Suppressor macrophage treated with lipopolysaccharide for 1 hour (primary cell): Measurements from ENCODE around the gene RNU6-9.

Experiments
- DNase-seq, 3 donors: peaks; one replicate each; pipeline ENCODE4 v3.0.0-alpha.2; 2020 to 2022

The RNU6-9 gene

GRCh38 chr19:899336-900042, 6.2 kb downstream of the RNU6-9 start:
- no peak for DNase-seq

DNA sequence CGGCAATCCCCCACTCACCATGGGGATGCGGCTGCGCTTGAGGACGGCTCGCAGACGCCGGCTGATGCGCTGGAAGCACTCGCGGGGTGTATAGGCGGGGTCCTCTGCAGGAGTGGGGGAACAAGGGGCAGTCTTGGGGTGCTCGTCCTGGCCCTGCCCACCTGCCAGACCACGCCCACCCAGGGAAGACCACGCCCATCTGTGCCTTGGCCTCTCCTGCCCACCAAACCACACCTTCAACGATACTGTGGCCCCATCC, 6.7 kb downstream of the RNU6-9 start:
- no peak for DNase-seq

DNA sequence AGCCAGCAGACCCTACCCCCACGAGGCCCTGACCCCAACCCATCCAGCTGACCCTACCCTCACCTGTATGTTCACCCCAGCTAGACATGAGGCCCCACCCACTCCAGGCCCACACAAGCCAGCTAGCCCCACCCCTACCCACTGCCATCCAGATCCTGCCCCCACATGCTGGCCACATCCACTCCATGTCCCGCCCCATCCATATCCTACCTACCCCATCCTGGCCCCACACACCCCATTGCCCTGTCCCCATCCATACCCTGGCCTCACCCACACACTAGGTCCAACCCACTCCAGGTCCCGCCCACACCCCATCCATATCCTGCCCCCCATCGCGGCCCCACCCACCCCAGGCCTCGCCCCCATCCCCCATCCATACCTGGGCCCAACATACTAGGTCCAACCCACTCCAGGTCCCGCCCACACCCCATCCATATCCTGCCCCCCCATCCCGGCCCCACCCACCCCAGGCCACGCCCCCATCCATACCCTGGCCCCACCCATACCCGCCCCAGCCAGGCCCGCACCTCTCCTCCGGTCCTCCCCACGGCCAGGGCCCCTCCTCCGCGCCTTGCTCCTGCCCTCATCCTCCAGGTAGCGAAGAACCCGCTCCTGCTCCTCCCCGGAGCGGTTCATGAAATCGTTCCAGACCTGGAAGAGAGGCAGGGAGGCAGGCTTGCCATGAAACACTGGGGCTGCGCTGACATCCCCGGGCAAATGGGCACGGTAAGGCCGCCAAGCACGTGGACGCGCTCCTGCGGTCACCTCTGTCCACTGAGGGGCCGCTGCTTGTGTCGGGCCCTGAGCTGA, 7.2 kb downstream of the RNU6-9 start:
- peak in 1 of 3 donors; percentile 41 for DNase-seq

DNA sequence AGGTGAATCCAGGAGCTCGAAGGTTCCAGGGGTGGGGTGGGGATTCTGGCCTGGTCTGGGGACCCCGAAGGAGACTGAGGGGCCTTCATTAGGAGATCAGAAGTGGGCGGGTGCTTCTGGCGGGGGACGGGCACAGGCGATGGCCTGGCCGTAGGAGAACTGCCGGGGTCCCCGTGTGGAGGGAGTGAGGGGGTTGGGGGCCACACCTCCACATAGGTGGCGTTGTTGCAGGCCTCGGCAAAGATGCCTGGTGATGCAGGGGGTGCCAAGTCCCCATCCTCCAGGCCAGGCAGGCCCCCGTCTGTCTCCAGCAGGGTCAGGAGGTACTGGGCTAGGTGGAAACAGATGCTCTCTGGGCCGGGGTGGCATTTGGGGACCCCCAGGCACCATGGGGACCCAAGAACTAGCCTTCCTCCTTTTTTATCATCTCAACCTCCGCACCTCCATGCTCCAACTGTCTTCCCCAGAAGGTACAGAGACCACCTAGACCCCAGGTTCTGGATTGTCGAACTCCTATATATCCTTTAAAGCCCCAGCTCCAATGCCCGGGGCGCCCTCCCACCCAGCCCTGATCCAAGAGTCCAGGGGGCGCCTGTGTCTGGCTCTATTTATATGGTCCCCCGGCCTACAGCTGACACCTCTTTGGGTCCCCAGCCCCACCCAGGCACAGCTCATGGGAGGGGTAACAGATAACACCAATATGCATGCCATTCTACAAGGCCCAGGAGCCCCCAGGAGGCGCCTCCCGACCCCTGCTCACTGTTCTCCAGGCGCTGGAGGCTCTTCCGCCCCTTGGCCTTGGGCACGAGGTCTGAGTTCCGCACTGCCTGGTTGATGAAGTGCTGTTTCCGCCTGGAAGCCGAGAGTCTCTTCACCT, 8.2 kb downstream of the RNU6-9 start:
- no peak for DNase-seq

- no peak for DNase-seq
Observed at GRCh38 chr19:902093-902370, 8.7 kb downstream of the RNU6-9 start.

DNA sequence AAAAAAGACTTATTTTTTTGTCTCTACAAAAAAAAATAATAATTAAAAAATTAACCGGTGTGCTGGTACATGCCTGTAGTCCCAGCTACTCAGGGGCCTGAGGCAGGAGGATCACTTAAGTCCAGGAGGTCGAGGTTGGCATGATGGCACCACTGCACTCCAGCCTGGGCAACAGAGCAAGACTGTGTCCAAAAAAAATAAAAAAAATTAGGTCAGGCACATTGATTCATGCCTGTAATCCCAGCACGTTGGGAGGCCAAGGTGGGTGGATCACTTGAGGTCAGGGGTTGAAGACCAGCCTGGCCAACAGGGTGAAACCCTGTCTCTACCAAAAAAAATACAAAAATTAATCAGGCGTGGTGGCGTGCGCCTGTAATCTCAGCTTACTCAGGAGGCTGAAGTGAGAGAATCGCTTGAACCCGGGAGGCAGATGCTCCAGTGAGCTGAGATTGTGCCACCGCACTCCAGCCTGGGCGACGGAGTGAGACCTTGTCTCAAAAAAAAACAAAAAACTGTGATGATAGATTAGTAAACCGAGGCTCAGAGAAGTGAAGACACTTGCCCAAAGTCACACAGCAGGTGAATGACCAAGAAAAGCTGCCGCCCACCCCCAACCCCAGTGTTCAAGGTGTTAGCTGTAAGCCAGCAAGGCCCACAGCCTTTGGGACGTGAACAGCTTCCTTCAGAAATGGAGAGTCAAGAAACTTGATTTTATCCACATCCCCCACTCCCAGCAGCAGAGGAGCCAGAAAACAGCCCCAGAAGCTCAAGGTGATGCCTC, 9.4 kb downstream of the RNU6-9 start:
- no peak for DNase-seq

DNA sequence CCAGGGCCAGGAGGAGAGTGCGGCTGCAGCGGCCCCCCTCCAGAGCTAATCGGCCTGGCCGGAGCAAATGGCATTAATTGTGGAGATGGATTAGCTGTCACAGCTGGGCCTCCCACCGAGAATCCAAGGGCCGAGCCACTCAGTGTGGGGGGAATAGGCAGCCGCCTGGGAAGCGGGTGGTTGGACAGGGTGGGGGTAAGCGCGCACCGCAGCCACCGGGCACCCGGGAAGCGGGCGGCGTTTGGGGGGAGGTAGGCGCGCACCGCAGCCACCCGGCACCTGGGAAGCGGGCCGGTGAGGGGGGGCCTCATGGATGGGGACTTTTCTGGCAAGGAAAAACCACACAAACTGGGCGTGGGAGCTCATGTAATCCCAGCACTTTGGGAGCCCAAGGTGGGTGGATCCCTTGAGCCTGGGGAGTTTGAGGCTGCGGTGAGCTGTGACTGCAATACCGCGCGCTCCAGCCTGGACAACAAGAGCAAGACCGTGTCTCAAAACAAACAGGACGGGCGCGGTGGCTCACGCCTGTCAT, 10.0 kb downstream of the RNU6-9 start:
- no peak for DNase-seq

DNA sequence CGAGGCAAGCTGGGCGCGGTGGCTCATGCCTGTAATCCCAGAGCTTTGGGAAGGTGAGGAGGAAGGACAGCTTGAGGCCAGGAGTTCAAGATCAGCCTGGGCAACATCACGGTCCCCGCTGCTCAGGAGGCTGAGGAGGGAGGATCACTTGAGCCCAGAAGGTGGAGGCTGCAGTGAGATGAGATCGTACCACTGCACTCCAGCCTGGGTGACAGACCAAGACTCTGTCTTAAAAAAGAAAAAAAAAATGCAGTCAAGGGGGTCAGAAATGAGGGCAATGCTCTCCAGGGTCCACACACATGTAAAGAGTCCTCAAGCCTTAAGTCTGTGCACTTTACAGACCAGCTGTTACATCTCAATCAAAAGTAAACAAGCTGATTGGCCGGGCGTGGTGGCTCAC, 11.3 kb downstream of the RNU6-9 start:
- no peak for DNase-seq

DNA sequence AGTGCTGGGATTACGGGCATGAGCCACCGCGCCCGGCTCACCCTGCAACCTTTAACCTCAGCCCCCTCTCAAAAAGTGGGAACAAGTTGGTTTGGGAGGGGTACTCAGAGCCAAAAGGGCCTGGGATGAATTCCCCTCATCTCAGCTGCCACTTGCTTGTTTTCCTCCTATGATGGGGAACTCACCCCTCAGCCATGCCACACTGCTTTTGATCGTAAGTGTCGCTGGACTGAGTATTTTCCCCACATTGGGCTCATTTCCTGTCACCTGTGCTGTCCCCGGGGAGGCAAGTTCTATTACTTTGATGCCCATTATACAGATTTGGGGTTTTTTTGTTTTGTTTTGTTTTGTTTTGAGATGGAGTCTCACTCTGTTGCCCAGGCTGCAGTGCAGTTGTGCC, 13.2 kb downstream of the RNU6-9 start:
- DNase-seq = no peak

GRCh38 chr19:907183-907853, 14.0 kb downstream of the RNU6-9 start:
- peak; percentile 83 to 91 (median 83) for DNase-seq

DNA sequence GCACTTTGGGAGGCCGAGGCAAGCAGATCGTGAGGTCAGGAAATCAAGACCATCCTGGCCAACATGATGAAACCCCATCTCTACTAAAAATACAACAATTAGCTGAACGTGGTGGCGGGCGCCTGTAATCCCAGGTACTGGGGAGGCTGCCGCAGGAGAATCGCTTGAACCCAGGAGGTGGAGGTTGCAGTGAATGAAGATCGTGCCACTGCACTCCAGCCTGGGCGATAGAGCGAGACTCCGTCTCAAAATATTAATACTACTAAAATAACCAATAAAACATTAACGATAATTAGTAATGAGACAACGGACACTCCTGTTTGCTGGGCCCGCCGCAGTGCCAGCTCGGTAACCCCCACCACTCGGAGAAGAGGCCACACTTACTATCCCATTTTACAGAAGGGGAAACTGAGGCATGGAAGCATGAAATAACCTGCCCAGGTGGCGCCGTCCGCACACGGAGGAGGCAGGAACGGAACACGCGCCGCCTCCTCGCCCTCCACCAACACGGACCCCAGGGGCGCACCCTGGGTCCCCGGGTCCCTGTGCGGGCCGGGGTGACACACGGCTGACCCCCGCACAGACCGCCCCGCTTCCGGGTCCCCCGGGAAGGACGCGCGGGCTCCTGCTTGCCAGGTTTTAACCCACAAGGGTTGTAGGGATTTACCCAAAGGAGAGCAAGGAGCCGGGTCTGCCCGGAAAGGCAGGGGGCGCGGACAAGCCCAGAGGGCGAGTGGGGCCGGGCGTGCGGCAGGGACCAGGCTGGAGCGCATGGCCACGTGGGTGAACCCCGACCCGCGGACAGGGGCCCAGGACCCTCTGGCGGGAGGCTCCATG, 18.1 kb downstream of the RNU6-9 start:
- DNase-seq = no peak

DNA sequence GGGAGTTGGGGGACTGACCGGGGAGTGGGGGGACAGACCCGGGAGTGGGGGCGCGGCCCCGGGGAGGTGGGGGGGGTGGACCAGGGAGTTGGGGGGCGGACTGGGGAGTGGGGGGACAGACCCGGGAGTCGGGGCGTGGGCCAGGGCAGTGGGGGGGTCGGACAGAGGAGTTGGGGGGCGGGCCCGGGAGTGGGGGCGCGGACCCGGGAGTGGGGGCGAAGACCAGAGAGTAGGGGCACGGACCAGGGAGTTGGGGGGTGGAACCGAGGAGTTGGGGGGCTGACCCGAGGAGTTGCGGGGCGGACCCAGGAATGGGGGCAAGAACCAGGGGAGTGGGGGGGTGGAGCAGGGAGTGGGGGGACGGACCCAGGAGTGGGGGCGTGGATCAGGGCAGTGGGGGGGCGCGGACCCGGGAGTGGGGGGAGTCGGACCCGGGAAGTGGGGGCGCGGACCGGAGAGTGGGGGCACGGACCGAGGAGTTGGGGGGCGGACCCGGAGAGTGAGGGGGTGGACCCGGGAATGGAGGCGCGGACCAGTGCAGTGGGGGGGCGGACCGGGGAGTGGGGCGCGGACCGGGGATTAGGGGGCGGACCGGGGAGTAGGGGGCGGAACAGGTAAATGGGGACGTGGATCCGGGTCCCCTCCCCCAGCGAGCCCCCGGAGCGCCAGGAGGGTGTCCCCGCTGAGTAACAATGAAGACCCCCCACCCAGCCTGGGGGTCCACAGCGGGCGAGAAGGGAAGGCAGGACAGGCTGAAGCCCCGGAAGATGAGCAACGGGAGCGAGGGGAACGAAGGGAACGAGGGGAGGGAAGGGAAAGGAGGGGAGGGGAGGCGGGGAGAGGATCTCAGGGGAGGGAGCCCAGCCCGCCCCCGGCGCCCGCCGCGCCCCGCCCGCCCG, 19.1 kb downstream of the RNU6-9 start:
- DNase-seq = no peak

- peak; percentile 81 to 95 (median 90) for DNase-seq
Observed at GRCh38 chr19:913080-913748, 19.9 kb downstream of the RNU6-9 start, which contains the start of gene R3HDM4. R3HDM4 (minus strand) TSS chr19:913219; CDS start chr19:913157, 62 bp downstream.

- peak in 2 of 3 donors; percentile 30 to 40 for DNase-seq
Observed at GRCh38 chr19:916645-917322, 23.5 kb downstream of the RNU6-9 start.

DNA sequence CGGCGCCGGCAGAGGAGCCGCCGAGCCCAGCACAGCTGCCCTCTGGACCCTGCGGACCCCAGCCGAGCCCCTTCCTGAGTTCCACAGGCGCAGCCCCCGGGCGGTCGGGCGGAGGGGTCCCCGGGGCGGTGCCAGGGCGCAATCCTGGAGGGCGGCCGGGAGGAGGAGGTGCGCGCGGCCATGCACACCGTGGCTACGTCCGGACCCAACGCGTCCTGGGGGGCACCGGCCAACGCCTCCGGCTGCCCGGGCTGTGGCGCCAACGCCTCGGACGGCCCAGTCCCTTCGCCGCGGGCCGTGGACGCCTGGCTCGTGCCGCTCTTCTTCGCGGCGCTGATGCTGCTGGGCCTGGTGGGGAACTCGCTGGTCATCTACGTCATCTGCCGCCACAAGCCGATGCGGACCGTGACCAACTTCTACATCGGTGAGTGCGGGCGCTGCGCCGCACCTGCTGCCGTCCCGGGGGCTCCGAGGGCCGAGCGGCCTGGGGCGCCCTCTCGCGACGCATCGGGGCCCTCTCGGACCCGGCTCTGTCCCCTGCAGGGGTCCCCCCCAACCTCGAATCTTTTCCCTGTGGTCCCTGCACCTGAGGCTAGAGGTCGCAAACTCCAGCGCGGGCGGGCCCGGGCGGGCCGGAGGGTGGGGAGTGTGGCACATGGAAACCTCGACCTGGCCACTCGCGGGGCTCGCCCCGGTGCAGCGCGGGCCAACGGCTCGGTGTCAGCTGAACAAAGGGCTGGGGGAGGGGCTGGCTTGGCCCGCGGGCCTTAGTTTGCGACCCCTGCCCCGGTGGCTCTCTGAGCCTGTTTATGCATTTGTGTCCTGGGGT, 24.3 kb downstream of the RNU6-9 start, which contains the start of gene KISS1R:
TSS of gene KISS1R (plus strand) at position 11 of the 829 bp plus-strand sequence. CDS start at position 181, 170 bp downstream.
- peak; percentile 50 to 57 (median 53) for DNase-seq

DNA sequence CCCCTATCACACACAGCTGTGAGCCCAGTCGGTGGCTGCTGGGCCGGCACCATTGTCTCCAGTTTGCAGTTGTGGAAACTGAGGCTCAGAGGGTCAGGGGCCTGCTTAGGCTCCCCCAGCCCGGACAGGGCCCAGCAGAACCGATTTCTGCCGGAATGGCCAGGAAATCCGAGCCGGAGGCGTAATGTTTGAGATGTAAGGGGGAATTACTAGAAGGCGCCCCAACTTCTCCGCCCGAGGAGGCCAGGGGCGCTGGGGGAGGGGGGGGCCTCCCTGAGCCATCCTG, 24.8 kb downstream of the RNU6-9 start:
- no peak for DNase-seq

- DNase-seq = no peak
Observed at GRCh38 chr19:918481-919198, 25.4 kb downstream of the RNU6-9 start.
